Adrenal gland (tissue), 12 donors: Measurements from ENCODE around the gene SORBS1. TPM values are rescaled to one million over a fixed set of nuclear protein-coding genes. Genes with fewer than 3 reads are reported as not detected.
A peak's percentile ranks its signal among the peaks of the same experiment; 100 is the strongest.

Source experiments
- DNase-seq, 7 donors: peaks; one replicate each; pipeline ENCODE4 v3.0.0-alpha.2; 2019 to 2020
- H3K27ac ChIP-seq, 5 donors: fragments of 200-600 bp; sonication (generic) in 4 of 5; 1 replicate in 3 of 5; 2 replicates in 2 of 5; pipeline versions ENCODE4 v1.5.1 to v1.8.0; 2016 to 2020; ENCODE audit warnings: mild to moderate bottlenecking in 1 of 5
- H3K27me3 ChIP-seq: fragments of 200-600 bp; 2 replicates; pipeline ENCODE4 v1.8.0; 2021
- H3K36me3 ChIP-seq, 2 donors: fragments of 200-600 bp; replicated peaks in 1 of 2; 1 replicate in 1 of 2; 2 replicates in 1 of 2; pipeline versions ENCODE4 v1.5.1 to v1.8.0; 2018 to 2022
- H3K4me1 ChIP-seq, 2 donors: fragments of 200-600 bp; replicated peaks in 1 of 2; 1 replicate in 1 of 2; 2 replicates in 1 of 2; pipeline versions ENCODE4 v1.5.1 to v1.8.0; 2018 to 2021
- H3K4me3 ChIP-seq, 4 donors: fragments of 200-600 bp; sonication (generic) in 3 of 4; one replicate each; pipeline ENCODE4 v1.5.1; 2016 to 2018
- H3K9me3 ChIP-seq, 3 donors: fragments of 200-600 bp; sonication (generic) in 1 of 3; replicated peaks in 1 of 3; 1 replicate in 2 of 3; 2 replicates in 1 of 3; pipeline versions ENCODE4 v1.5.1 to v1.8.0; 2016 to 2021
- POLR2A ChIP-seq, 2 donors: fragments of 450-650 bp; IDR thresholded peaks; one replicate each; pipeline ENCODE4 v1.6.1; 2017; ENCODE audit warnings: antibody characterized with exemption in 2 of 2, mild to moderate bottlenecking in 2 of 2, moderate library complexity in 1 of 2
- WGBS, 4 donors: extraction: QIAGEN DNeasy Blood & Tissue Kit in 2 of 4; methylation state at CpG; one replicate each; pipeline versions ENCODE4 v1.1.5 to v1.1.7; 2013 to 2017; 5-methylcytosine and 5-hydroxymethylcytosine counted together
- intact Hi-C, 2 donors: fragments of 100-400 bp; cut with DNase I; formaldehyde crosslinking; loops; one replicate each; pipeline versions ENCODE4 v1.14.1 to v1.15.0; 2022 to 2023
- polyA plus RNA-seq, 3 donors: library from polyadenylated mRNA; stranded (reverse); fragments of 200-250 nt in 2 of 3; fragments of 350-450 nt in 1 of 3; fragmentation: Illumina TruSeq in 1 of 3; extraction: RNeasy Lipid Tissue Mini Kit (QIAGEN cat#74804) in 1 of 3; gene quantifications; one replicate each; pipeline ENCODE4 v1.2.3, GENCODE V29; 2013 to 2014
- total RNA-seq, 9 donors: library from RNA; depleted of rRNA in 4 of 9; stranded (reverse); fragments of >200 nt in 4 of 9; fragments of 120-200 nt in 1 of 9; fragmentation: NEBNext Ultra II Directional in 1 of 9; extraction: Animal tissue kit (Norgen Biotek cat#: 25700) in 1 of 9; gene quantifications; one replicate each; pipeline versions ENCODE4 v1.1.0 to v1.2.4, GENCODE V29; 2013 to 2023
- TF ChIP-seq, protein P1 (sequence below), 6 experiments: fragments of 450-650 bp in 4 of 6; fragments of 200-600 bp in 2 of 6; sonication (generic) in 1 of 6; IDR thresholded peaks; 1 replicate in 5 of 6; 2 replicates in 1 of 6; pipeline versions ENCODE4 v1.5.1 to v1.8.0; 2016 to 2021; ENCODE audit warnings: antibody characterized with exemption in 6 of 6, mild to moderate bottlenecking in 2 of 6, moderate library complexity in 1 of 6
- donor health status: healthy with polysubstance abuse.
- donor health status: Bipolar disorder and iron deficiency.
- donor health status: DM: yes; HTN: yes; CAD: no.
- donor health status: DM: no; HTN: no; CAD: no.
- donor health status: DM: no; HTN: no; CAD: no.
- donor health status: DM: yes; HTN: yes; CAD: no.

SORBS1 gene
- total and polyA plus RNA-seq, 12 donors: 9.5 to 43.4 (median 19.0) TPM

GRCh38 chr10:95517536-95518454 is 43.4 kb downstream of the SORBS1 start:
- intact Hi-C loops: no loop called here
- no peak for DNase-seq
- no peaks in the 10 kb centered on the region for H3K9me3 ChIP-seq
- peaks cover 0 to 12% of the 10 kb centered on the region in 2 donors for H3K4me1 ChIP-seq
- 75 to 90% (median 77%) methylated on average over 5 of the region's 5 CpGs for WGBS, 4 donors
- TF ChIP-seq POLR2A (IDR thresholded peaks at IDR 0.05): no peak
- TF ChIP-seq, protein P1, sequence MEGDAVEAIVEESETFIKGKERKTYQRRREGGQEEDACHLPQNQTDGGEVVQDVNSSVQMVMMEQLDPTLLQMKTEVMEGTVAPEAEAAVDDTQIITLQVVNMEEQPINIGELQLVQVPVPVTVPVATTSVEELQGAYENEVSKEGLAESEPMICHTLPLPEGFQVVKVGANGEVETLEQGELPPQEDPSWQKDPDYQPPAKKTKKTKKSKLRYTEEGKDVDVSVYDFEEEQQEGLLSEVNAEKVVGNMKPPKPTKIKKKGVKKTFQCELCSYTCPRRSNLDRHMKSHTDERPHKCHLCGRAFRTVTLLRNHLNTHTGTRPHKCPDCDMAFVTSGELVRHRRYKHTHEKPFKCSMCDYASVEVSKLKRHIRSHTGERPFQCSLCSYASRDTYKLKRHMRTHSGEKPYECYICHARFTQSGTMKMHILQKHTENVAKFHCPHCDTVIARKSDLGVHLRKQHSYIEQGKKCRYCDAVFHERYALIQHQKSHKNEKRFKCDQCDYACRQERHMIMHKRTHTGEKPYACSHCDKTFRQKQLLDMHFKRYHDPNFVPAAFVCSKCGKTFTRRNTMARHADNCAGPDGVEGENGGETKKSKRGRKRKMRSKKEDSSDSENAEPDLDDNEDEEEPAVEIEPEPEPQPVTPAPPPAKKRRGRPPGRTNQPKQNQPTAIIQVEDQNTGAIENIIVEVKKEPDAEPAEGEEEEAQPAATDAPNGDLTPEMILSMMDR (IDR thresholded peaks at IDR 0.05): no peak
- H3K4me3 ChIP-seq: no peak overlapping the region
- peak overlapping the region in 1 of 5 donors; percentile 16 for H3K27ac ChIP-seq
- no peaks in the 10 kb centered on the region for H3K27me3 ChIP-seq
- H3K36me3 ChIP-seq: no peaks in the 10 kb centered on the region

GRCh38 chr10:95516774-95517373 is 44.3 kb downstream of the SORBS1 start:
- H3K27me3 ChIP-seq: no peaks in the 10 kb centered on the region
- intact Hi-C loops: no loop called here
- WGBS, 4 donors: 84 to 96% (median 88%) methylated on average over 7 of the region's 7 CpGs
- no peaks in the 10 kb centered on the region for H3K36me3 ChIP-seq
- DNase-seq: no peak
- no peaks in the 10 kb centered on the region for H3K9me3 ChIP-seq
- no peak for TF ChIP-seq POLR2A (IDR thresholded peaks at IDR 0.05)
- TF ChIP-seq, protein P1 (IDR thresholded peaks at IDR 0.05): no peak
- no peak overlapping the region for H3K27ac ChIP-seq
- no peak overlapping the region for H3K4me3 ChIP-seq
- H3K4me1 ChIP-seq: peaks cover 0 to 12% of the 10 kb centered on the region in 2 donors

DNA sequence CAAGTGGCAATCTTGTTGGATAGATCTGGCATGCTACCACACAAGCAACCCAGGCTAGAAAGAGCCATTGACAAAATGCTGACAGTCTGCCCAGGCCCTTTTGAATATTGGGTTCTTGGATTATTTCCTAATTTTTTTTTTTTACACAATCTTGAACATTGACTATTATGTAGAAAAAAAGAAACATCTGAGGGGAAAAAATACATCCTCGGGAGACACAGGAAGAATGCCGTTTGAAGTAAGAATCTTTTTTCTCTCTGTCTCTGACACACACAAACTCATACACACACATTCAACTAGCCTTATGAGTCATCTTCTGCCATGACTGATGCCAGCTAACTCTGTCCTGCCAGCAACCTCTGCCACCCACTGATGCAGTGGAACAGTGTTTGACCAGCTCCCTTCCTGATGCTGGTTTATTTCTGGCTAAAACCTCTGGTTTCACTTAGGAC is 47.2 kb downstream of the SORBS1 start:
- H3K36me3 ChIP-seq: no peaks in the 10 kb centered on the region
- H3K4me1 ChIP-seq: peaks cover 0 to 9% of the 10 kb centered on the region in 2 donors
- intact Hi-C loops: no loop called here
- no peaks in the 10 kb centered on the region for H3K9me3 ChIP-seq
- no peaks in the 10 kb centered on the region for H3K27me3 ChIP-seq
- no peak overlapping the region for H3K4me3 ChIP-seq
- peak overlapping the region in 2 of 5 donors; percentile 28 to 74 for H3K27ac ChIP-seq
- WGBS, 4 donors: 12 to 25% (median 23%) methylated on average over 2 of the region's 2 CpGs
- no peak for TF ChIP-seq POLR2A (IDR thresholded peaks at IDR 0.05)
- TF ChIP-seq, protein P1 (IDR thresholded peaks at IDR 0.05): no peak
- peak; percentile 46 to 72 (median 60) for DNase-seq

DNA sequence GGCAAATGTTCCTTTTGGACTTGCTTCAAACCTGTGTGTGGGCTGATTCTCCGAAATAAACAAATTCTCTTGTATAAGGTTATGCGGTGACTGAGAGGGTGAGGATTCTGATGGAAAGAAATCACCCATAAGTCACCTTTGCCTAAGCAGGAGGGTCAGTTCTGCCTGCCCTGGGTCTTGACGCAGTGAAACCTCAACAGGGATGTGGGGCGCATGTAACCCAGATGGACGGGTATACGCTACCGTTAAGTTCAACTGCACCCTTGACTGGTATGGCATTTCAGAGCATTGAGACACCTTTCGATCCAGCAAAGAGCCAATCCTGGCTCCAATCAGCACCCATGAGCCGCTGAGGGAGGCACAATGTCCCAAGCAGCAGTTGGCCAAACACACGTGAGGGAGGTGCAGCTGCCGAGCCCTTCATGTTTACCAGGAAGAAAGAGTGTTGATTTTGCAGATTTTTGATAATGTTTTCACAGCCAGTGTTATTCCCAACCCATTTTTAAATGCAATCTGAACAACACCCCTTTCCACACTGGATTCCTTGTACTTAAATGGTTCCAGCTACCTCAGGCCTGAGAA is 48.1 kb downstream of the SORBS1 start:
- Histone ChIP-seq H3K27ac (peak overlapping the region in 2 of 5 donors; percentile 10 to 74), H3K36me3 (no peaks in the 10 kb centered on the region), H3K4me1 (peaks cover 0 to 13% of the 10 kb centered on the region in 2 donors), H3K4me3 (no peak overlapping the region), H3K27me3 (no peaks in the 10 kb centered on the region), H3K9me3 (no peaks in the 10 kb centered on the region)
- WGBS, 4 donors: 83 to 92% (median 88%) methylated on average over 10 to 11 of the region's 11 CpGs
- no peak for DNase-seq
- intact Hi-C loops: no loop called here
- TF ChIP-seq, protein P1 (IDR thresholded peaks at IDR 0.05): no peak
- TF ChIP-seq POLR2A (IDR thresholded peaks at IDR 0.05): no peak
